Suprapubic skin (tissue), 4 donors: ENCODE measurements around the gene LMTK2. TPM values are rescaled to one million over a fixed set of nuclear protein-coding genes. Genes with fewer than 3 reads are reported as not detected.

Experiments
- DNase-seq, 2 donors: peaks; one replicate each; pipeline ENCODE4 v3.0.0-alpha.2; 2019; ENCODE audit warnings: low spot score in 2 of 2
- H3K27ac ChIP-seq: fragments of 200-600 bp; sonication (generic); one replicate; pipeline ENCODE4 v1.5.1; 2019
- H3K27me3 ChIP-seq: fragments of 200-600 bp; sonication (generic); one replicate; pipeline ENCODE4 v1.5.1; 2019
- H3K36me3 ChIP-seq: fragments of 200-600 bp; sonication (generic); one replicate; pipeline ENCODE4 v1.5.1; 2019
- H3K4me1 ChIP-seq: fragments of 200-600 bp; sonication (generic); one replicate; pipeline ENCODE4 v1.5.1; 2019
- H3K4me3 ChIP-seq: fragments of 200-600 bp; sonication (generic); one replicate; pipeline ENCODE4 v1.5.1; 2019; ENCODE audit warnings: mild to moderate bottlenecking
- H3K9me3 ChIP-seq: fragments of 200-600 bp; sonication (generic); one replicate; pipeline ENCODE4 v1.5.1; 2019
- EP300 ChIP-seq: sonication (generic); formaldehyde crosslinking; IDR thresholded peaks from one replicate; pipeline ENCODE4 v1.6.1; 2017; ENCODE audit warnings: antibody characterized with exemption
- POLR2A ChIP-seq, 2 donors: fragments of 450-650 bp; IDR thresholded peaks; one replicate each; pipeline ENCODE4 v1.6.1; 2017; ENCODE audit warnings: antibody characterized with exemption in 2 of 2, mild to moderate bottlenecking in 2 of 2, moderate library complexity in 2 of 2
- POLR2AphosphoS5 ChIP-seq, 3 donors: sonication (generic); formaldehyde crosslinking; IDR thresholded peaks; one replicate each; pipeline ENCODE4 v1.6.1; 2017; ENCODE audit warnings: antibody characterized with exemption in 3 of 3
- WGBS: methylation state at CpG from one replicate; pipeline ENCODE4 v1.1.5; 2018; 5-methylcytosine and 5-hydroxymethylcytosine counted together
- total RNA-seq, 4 donors: library from RNA; depleted of rRNA; stranded (reverse); fragments of >200 nt; gene quantifications; one replicate each; pipeline ENCODE4 v1.1.0, GENCODE V29; 2016
- TF ChIP-seq, protein P1 (sequence below), 2 donors: fragments of 200-600 bp in 1 of 2; fragments of 450-650 bp in 1 of 2; sonication (generic) in 1 of 2; IDR thresholded peaks; one replicate each; pipeline ENCODE4 v1.5.1; 2016 to 2019; ENCODE audit warnings: antibody characterized with exemption in 2 of 2, mild to moderate bottlenecking in 1 of 2, moderate library complexity in 1 of 2

The LMTK2 gene
- total RNA-seq, 4 donors from 2014 or later = 34.0 to 45.1 (median 39.8) TPM

DNA sequence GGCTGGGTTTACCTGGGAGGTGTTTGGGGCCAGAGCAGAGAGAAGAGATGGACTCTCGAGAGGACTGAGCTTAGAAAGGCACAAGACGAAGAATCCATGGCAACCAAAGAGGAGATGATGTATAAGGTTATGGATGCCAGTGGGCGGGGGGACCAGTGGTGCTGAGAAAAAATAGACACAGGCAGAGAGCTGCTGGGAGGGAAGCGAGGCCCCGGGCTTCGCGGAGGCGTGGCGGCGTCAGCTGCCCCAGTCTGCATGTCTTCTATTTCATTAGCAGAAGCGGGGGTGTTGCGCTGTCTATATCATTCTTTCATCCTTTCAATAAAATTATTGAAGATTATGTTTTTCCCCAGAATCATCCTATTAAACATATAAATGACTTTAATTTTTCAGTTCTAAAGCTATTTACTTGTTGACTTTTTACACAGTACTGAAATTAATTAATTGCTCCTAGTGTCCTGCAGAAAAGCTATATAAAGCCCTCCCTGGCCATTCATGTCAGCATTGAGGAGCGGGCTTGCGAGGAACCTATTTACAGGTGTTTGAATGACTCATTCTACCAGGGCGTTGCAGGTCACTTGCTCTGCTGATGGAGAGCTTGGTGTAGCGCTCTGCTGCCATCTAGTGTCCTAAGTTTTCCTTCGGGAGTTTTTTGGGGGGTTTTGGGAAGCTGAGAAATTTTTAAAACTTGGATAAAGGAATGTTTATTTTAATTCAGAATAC is 61.7 kb downstream of the LMTK2 start:
- Histone ChIP-seq H3K27ac (no peak overlapping the region), H3K4me3 (no peak overlapping the region), H3K4me1 (peaks cover 19% of the 10 kb centered on the region), H3K9me3 (no peaks in the 10 kb centered on the region), H3K36me3 (peaks cover 13% of the 10 kb centered on the region), H3K27me3 (no peaks in the 10 kb centered on the region)
- no peak for DNase-seq
- WGBS = 58% methylated on average over 17 of the region's 17 CpGs
- TF ChIP-seq, protein P1, sequence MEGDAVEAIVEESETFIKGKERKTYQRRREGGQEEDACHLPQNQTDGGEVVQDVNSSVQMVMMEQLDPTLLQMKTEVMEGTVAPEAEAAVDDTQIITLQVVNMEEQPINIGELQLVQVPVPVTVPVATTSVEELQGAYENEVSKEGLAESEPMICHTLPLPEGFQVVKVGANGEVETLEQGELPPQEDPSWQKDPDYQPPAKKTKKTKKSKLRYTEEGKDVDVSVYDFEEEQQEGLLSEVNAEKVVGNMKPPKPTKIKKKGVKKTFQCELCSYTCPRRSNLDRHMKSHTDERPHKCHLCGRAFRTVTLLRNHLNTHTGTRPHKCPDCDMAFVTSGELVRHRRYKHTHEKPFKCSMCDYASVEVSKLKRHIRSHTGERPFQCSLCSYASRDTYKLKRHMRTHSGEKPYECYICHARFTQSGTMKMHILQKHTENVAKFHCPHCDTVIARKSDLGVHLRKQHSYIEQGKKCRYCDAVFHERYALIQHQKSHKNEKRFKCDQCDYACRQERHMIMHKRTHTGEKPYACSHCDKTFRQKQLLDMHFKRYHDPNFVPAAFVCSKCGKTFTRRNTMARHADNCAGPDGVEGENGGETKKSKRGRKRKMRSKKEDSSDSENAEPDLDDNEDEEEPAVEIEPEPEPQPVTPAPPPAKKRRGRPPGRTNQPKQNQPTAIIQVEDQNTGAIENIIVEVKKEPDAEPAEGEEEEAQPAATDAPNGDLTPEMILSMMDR (IDR thresholded peaks at IDR 0.05) = peak; percentile 70 to 76
- TF ChIP-seq POLR2A (IDR thresholded peaks at IDR 0.05) = no peak

DNA sequence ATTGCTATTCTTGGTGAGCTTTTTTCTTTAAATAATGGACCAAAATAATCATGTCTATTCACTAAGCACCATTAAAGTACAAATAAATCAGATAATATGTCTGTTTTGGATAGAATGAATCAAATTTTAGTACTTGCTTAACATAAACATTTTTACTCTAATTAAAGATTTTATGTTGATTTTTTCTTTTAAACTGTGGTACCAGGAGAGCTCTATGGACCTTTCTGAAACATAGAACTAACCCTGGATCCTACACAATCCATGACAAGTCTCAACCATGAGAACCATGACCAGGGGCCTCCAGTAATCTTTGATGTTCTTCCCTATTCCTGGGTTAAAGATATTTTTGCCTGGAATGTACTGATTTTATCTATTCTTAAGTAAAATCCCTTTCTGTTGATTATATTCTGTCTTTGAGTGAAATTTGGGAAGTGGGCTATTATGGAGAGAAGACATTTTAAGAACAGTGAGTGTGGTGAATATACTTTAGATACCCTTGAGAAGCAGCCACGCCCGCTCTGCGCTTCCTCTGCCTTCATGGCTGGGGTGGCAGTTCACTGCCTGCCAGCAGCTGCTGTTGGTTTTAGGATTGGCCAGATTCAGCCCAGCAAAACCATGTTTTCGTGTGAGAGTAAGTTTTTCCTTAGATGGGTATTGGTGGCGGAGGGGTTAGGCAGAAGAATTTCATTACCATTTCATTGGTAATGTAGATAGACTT is 62.4 kb downstream of the LMTK2 start:
- 91% methylated on average over 5 of the region's 5 CpGs for WGBS
- peaks cover 12% of the 10 kb centered on the region for H3K4me1 ChIP-seq
- no peaks in the 10 kb centered on the region for H3K9me3 ChIP-seq
- H3K27me3 ChIP-seq = no peaks in the 10 kb centered on the region
- H3K27ac ChIP-seq = no peak overlapping the region
- DNase-seq = no peak
- H3K36me3 ChIP-seq = peaks cover 13% of the 10 kb centered on the region
- TF ChIP-seq EP300 = no peak
- TF ChIP-seq POLR2AphosphoS5 (IDR thresholded peaks at IDR 0.05) = no peak
- TF ChIP-seq, protein P1 (IDR thresholded peaks at IDR 0.05) = no peak
- no peak for TF ChIP-seq POLR2A (IDR thresholded peaks at IDR 0.05)
- H3K4me3 ChIP-seq = no peak overlapping the region

DNA sequence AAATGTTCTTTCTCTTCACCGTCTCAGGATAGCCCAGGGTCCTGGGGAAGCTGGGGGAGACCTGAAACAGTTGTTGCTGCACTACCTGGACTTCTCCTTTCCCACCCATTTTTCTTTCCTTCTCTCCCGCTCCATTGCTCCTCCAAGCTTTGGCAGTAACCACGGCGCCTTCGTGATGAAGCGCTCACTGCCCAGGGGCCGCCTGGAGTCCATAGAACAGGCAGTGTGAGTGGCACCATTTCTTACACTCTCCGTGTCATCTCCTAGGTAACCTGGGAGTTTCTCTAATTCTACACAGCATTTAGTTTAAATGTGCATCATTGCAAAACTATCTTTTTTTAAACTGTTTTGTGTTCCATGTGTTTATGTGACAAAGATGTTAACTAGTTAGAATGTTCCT is 64.3 kb downstream of the LMTK2 start:
- no peak overlapping the region for H3K27ac ChIP-seq
- WGBS = 90% methylated on average over 8 of the region's 8 CpGs
- no peaks in the 10 kb centered on the region for H3K9me3 ChIP-seq
- TF ChIP-seq, protein P1 (IDR thresholded peaks at IDR 0.05) = no peak
- TF ChIP-seq EP300 (no peak), POLR2AphosphoS5 (IDR thresholded peaks at IDR 0.05) (no peak), POLR2A (IDR thresholded peaks at IDR 0.05) (no peak)
- no peaks in the 10 kb centered on the region for H3K27me3 ChIP-seq
- no peak overlapping the region for H3K4me3 ChIP-seq
- no peak for DNase-seq
- H3K36me3 ChIP-seq = peaks cover 24% of the 10 kb centered on the region
- H3K4me1 ChIP-seq = peaks cover 6% of the 10 kb centered on the region

DNA sequence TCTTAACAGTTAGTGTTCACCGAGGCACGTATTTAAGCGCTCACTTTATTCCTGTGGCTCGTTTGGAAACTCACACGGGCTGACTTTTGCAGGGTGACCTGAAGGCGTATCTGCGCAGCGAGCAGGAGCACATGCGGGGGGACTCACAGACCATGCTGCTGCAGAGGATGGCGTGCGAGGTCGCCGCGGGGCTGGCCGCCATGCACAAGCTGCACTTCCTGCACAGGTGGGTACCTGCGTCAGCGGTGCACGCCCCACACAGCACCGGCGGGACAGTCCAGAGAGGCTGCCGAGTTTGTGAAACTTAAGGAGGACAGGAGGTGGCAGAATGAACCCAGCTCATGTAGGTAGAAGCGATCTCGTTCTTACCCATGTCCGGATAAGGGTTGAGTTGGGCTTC is 64.8 kb downstream of the LMTK2 start:
- H3K9me3 ChIP-seq = no peaks in the 10 kb centered on the region
- no peaks in the 10 kb centered on the region for H3K27me3 ChIP-seq
- peak in 1 of 2 donors; percentile 43 for DNase-seq
- no peak for TF ChIP-seq POLR2A (IDR thresholded peaks at IDR 0.05)
- no peak for TF ChIP-seq POLR2AphosphoS5 (IDR thresholded peaks at IDR 0.05)
- no peak for TF ChIP-seq EP300
- TF ChIP-seq, protein P1 (IDR thresholded peaks at IDR 0.05) = no peak
- peaks cover 24% of the 10 kb centered on the region for H3K36me3 ChIP-seq
- peaks cover 6% of the 10 kb centered on the region for H3K4me1 ChIP-seq
- H3K27ac ChIP-seq = no peak overlapping the region
- WGBS = 93% methylated on average over 24 of the region's 24 CpGs
- H3K4me3 ChIP-seq = no peak overlapping the region
